Activated CD4-positive, alpha-beta T cell treated with anti-CD3 and anti-CD28 coated beads, Interleukin-2, amount 50 U/mL, for 16 hours (primary cell): ENCODE results near the gene LBHD2.

Experiments used
- DNase-seq: peaks from one replicate; pipeline ENCODE4 v3.0.0-alpha.2; 2020

LBHD2 gene

GRCh38 chr14:103068351-103069073 is 15.5 kb upstream of the LBHD2 start:
- no peak for DNase-seq

DNA sequence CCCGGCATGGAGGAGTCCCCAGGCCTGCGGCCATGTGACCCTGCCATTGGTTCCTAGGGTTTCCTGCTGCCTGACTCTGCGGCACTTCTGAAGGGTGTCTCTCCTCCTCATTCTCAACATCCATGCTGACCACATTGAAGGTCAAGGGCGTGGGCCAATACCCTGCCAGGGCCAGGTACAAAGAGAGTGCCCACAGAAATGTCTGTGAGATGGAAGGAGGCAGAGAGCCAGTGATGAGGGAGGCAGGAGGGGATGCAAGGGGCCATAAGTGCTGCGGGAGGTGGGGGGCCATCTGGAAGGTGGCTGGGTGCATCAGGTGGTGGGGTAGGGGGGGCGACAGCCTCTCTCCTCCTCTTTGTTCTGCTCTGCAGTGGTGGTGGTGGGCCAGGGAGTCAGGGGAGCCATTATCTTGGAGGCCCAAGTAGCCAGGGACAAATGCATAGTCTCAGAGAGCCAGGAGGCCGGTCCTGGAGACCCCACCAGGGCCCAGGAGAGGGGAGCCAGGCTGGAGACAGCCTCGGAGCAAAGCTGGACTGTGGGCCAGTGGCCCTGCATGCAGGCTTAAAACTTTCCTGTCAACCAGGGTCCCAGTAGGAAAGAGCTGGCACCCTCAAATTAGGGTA is 13.6 kb upstream of the LBHD2 start:
- no peak for DNase-seq

- no peak for DNase-seq
These were observed 13.0 kb upstream of the LBHD2 start for GRCh38 chr14:103070971-103071542.

DNA sequence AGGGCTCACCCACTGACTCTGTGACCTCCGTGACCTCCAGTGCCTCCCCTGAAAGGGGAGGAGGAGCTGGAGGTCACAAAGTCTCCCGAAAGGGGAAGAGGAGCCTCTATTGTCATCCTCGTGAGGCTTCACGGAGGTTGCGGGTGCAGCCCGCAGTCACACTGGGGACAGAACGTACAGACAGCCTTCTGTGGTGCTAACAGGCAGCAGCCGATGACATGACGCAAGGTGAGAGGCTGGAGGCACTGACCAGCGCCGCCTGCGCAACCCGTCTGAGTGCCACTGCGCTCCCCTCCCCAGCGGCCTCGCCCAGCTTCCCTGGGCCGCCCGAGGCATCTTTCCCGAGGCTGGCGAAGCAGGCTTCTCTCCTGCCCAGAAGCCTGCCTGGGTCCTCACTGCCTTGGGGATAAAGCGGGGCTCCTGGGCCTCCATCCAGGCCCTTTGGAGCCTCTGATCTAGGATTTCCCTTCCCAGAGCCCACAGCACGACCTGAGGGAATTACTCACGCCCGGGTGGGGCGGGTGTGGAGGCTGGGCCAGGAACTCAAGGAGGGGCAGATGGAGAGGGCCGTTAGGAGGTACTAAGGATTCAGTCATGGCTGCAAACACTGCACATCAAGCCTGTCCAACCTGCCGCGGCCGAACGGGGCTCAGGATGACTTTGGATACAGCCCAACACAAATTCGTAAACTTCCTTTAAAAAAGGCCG is 12.3 kb upstream of the LBHD2 start:
- DNase-seq: no peak

- DNase-seq: no peak
These were observed 11.2 kb upstream of the LBHD2 start for GRCh38 chr14:103072595-103073366.

DNA sequence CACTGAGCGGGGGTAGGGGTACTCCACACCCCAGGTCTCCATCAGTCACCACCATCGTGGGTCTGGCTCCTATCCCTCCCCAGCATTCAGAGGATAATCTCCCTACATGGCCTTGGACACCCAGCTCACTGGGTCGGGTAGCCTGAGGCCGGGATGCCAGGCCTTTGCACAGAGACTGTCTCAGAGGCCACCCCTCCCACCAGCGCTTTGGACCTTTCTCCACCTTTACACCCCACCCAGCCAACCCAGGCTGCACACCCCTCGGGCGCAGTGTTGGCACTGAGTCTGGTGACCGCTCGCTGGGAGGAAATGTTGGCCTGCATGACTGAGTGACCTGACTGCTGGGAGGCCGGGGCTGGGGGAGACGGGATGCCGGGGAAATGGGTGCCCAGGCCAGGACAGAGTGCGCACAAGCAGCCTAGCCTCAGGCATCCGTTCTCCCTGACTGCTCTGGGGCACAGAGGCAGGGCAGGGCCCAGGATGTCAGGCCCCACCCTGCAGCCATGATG is 10.6 kb upstream of the LBHD2 start:
- DNase-seq: no peak

- DNase-seq: no peak
These were observed 9.9 kb upstream of the LBHD2 start for GRCh38 chr14:103073876-103074728.

- no peak for DNase-seq
These were observed 9.2 kb upstream of the LBHD2 start for GRCh38 chr14:103074729-103075367.

DNA sequence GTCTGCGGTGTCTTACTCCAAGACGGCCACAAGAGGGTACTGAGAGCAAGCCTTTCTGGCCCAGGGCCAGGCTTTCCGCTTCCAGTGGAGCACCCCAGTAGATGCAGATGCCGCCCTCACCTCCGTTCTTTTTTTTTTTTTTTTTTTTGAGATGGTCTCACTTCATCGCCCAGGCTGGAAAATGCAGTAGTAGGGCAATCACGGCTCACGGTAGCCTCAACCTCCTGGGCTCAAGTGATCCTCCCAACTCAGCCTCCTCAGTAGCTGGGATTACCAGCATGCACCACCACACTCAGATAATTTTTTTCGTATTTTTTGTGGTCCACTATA is 5.6 kb upstream of the LBHD2 start:
- peak; percentile 83 for DNase-seq

GRCh38 chr14:103078860-103079587 is 5.0 kb upstream of the LBHD2 start:
- DNase-seq: no peak

GRCh38 chr14:103081951-103082350 is 2.1 kb upstream of the LBHD2 start:
- no peak for DNase-seq

- no peak for DNase-seq
These were observed 1.4 kb downstream of the LBHD2 start for GRCh38 chr14:103085106-103086091.

- no peak for DNase-seq
These were observed 2.8 kb downstream of the LBHD2 start for GRCh38 chr14:103086771-103087342.

- DNase-seq: no peak
These were observed 3.4 kb downstream of the LBHD2 start for GRCh38 chr14:103087343-103087835.

- no peak for DNase-seq
These were observed 4.9 kb downstream of the LBHD2 start for GRCh38 chr14:103088921-103089320.

DNA sequence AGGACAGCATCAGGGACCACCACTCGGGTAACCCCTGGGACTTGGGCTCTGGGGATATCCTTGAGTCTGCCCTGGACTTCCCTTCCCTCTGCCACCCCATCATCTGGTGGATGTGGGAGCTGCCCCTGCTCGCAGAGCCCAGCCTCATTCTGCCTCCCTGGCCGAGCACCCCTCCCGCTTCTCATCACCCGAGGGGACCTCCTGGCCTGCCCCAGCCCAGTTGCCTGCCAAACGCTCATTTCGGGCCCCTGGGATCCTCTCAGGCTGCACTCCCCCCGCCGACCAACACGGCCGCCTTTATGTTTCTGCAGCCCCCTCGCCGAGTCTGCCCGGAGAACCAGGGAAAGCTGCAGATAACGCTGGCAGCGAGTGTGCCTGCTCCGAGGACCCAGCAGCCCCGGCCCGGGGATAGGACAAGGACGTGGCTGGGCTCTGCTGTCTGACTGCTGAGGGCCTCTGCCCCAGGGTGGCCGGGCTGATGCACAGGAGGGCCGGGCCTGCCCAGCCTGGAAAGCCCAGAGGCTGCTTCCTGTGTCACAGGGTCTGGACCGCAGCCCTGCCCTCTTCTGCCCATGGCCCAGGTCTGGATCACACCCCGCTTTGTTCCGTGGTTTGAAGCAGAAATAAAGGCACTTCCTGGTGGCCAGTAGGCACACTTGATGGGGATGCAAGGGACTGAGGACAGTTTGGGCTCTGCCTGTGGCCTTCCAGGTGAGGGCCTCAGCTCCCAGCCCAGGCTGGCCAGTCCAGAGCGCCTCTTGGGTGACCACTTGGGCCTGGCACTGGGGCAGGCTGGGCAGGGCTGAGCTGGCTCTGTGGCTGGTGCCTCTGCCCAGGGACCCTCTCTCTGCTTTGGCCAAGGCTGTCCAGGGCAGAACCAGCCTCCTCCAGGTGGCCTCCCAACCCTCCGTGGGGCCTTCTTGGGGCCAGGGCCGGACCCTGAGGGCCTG is 5.7 kb downstream of the LBHD2 start:
- DNase-seq: no peak

- DNase-seq: no peak
These were observed 6.5 kb downstream of the LBHD2 start for GRCh38 chr14:103090481-103091020.
